ENCODE measurements around the gene SORCS1.

DNA sequence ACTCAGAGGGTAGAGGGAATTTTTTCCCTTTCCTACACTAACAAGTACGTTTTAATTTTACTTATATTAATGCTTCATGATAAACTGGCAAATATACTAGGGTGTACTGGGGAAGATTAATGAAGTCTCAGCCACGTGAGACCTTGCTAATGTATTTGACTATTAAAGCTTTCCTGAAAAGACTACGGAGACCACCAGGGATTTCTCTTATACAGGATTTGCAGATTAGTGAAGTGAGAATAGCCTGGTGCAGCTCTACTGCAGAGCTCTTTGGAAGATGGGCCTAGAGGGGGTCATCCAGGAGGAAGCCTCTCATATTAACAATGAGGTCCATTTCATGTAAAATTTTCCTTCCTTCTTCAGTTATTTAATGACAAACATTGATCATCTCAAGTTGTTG is 379.0 kb downstream of the SORCS1 start:
- TF ChIP-seq, protein P1, sequence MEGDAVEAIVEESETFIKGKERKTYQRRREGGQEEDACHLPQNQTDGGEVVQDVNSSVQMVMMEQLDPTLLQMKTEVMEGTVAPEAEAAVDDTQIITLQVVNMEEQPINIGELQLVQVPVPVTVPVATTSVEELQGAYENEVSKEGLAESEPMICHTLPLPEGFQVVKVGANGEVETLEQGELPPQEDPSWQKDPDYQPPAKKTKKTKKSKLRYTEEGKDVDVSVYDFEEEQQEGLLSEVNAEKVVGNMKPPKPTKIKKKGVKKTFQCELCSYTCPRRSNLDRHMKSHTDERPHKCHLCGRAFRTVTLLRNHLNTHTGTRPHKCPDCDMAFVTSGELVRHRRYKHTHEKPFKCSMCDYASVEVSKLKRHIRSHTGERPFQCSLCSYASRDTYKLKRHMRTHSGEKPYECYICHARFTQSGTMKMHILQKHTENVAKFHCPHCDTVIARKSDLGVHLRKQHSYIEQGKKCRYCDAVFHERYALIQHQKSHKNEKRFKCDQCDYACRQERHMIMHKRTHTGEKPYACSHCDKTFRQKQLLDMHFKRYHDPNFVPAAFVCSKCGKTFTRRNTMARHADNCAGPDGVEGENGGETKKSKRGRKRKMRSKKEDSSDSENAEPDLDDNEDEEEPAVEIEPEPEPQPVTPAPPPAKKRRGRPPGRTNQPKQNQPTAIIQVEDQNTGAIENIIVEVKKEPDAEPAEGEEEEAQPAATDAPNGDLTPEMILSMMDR (IDR thresholded peaks at IDR 0.05) = no peak
- no peak for TF ChIP-seq POLR2A (IDR thresholded peaks at IDR 0.05)
